K562 (cell line): ENCODE measurements around the gene C16orf95. TPM values are rescaled to one million over a fixed set of nuclear protein-coding genes. Genes with fewer than 3 reads are reported as not detected.

Source experiments
- ATAC-seq: fragments of 200-7000 bp; cut with Tn5 transposase; 3 replicates; pipeline ENCODE4 v1.9.1; 2020; ENCODE audit warnings: moderate library complexity
- BruUV-seq: library from RNA; stranded (reverse); fragments of 400-500 nt; replicated peaks from 2 replicates; lab custom pipeline; 2021; lab: Mats Ljungman, UMichigan
- CTCF ChIA-PET: fragments of 300-600 bp; formaldehyde crosslinking; extraction: SDS; loops from one replicate; lab custom pipeline; 2021; ENCODE audit warnings: low intra/inter-chr PET ratio; lab: Yijun Ruan, JAX
- POLR2A ChIA-PET: fragments of 300-600, 350-650 bp; sonication (Branson Sonifier 250); formaldehyde crosslinking; extraction: SDS; loops from one replicate; lab custom pipeline; 2021; ENCODE audit warnings: antibody characterized with exemption, inconsistent platforms; lab: Yijun Ruan, JAX
- DNase-seq, 4 experiments: peaks; one replicate each; pipeline versions ENCODE4 v3.0.0 to v3.0.0-alpha.2; 2011 to 2018; ENCODE audit warnings: low spot score in 3 of 4, mixed read lengths in 3 of 4; ENCODE audit errors: extremely low read depth in 1 of 4
- FAIRE-seq: peaks from 2 replicates; lab custom pipeline; 2011; peaks lifted over from hg19 to GRCh38; lab: Jason Lieb, UNC
- H2AFZ ChIP-seq: 2 replicates; pipeline ENCODE4 v1.6.0; 2011; ENCODE audit warnings: low read depth, low read length, control low read depth, inconsistent platforms
- H3K27ac ChIP-seq: fragments of 200-600 bp; 3 replicates; pipeline ENCODE4 v1.8.0; 2011; ENCODE audit warnings: low read depth, mild to moderate bottlenecking, control low read depth, inconsistent platforms, low read length, moderate library complexity, mixed read lengths; ENCODE audit errors: extremely low read depth
- H3K27me3 ChIP-seq, 2 experiments: fragments of 300-600 bp in 1 of 2; 2 replicates in 1 of 2; 3 replicates in 1 of 2; pipeline versions ENCODE4 v1.6.0 to v1.8.0; 2011; ENCODE audit warnings: inconsistent platforms in 2 of 2, low read length in 2 of 2, mild to moderate bottlenecking in 1 of 2, mixed read lengths in 1 of 2, moderate library complexity in 1 of 2; ENCODE audit not compliant: control insufficient read depth in 2 of 2, insufficient read depth in 2 of 2
- H3K36me3 ChIP-seq: fragments of 300-600 bp; 3 replicates; pipeline ENCODE4 v1.8.0; 2011; ENCODE audit warnings: mild to moderate bottlenecking, low read length, inconsistent platforms; ENCODE audit not compliant: control insufficient read depth, insufficient read depth
- H3K4me1 ChIP-seq, 2 experiments: fragments of 200-600 bp in 1 of 2; replicated peaks in 1 of 2; 2 replicates in 1 of 2; 3 replicates in 1 of 2; pipeline versions ENCODE4 v1.5.1 to v1.8.0; 2011; ENCODE audit warnings: inconsistent platforms in 2 of 2, low read length in 2 of 2, mild to moderate bottlenecking in 1 of 2, mixed read lengths in 1 of 2, moderate library complexity in 1 of 2; ENCODE audit not compliant: control insufficient read depth in 2 of 2, insufficient read depth in 2 of 2
- H3K4me2 ChIP-seq: 2 replicates; pipeline ENCODE4 v1.6.1; 2011; ENCODE audit warnings: low read length, control low read depth, inconsistent platforms, mixed read lengths; ENCODE audit not compliant: insufficient read depth
- H3K4me3 ChIP-seq: fragments of 200-600 bp; sonication (generic), shearing (Covaris generic); 2 replicates; pipeline ENCODE4 v1.5.1; 2016; ENCODE audit warnings: control low read depth, inconsistent platforms
- H3K79me2 ChIP-seq: fragments of 200-600 bp; 3 replicates; pipeline ENCODE4 v1.8.0; 2011; ENCODE audit warnings: low read length, inconsistent platforms; ENCODE audit not compliant: control insufficient read depth, insufficient read depth
- H3K9ac ChIP-seq, 2 experiments: 2 replicates each; pipeline versions ENCODE4 v1.6.0 to v1.6.1; 2011; ENCODE audit warnings: low read depth in 2 of 2, low read length in 2 of 2, control low read depth in 1 of 2, inconsistent platforms in 1 of 2, mild to moderate bottlenecking in 1 of 2, mixed read lengths in 1 of 2; ENCODE audit not compliant: insufficient read depth in 1 of 2
- H3K9me1 ChIP-seq: one replicate; pipeline ENCODE4 v1.6.0; 2011; ENCODE audit warnings: inconsistent platforms, mild to moderate bottlenecking, low read length, moderate library complexity; ENCODE audit not compliant: control insufficient read depth, insufficient read depth
- H3K9me3 ChIP-seq: replicated peaks from 2 replicates; pipeline ENCODE4 v1.5.1; 2011; ENCODE audit warnings: low read depth, low read length, inconsistent platforms; ENCODE audit not compliant: control insufficient read depth, insufficient read depth
- H4K20me1 ChIP-seq: replicated peaks from 2 replicates; pipeline ENCODE4 v1.6.1; 2011; ENCODE audit warnings: low read length, inconsistent platforms, mixed read lengths; ENCODE audit not compliant: control insufficient read depth, insufficient read depth
- JUND ChIP-seq, 2 experiments: IDR thresholded peaks; 2 replicates in 1 of 2; 3 replicates in 1 of 2; pipeline ENCODE4 v1.6.1; 2011; ENCODE audit warnings: borderline replicate concordance in 2 of 2, low read depth in 2 of 2, low read length in 2 of 2, improper control_type of control experiment in 1 of 2, missing biosample characterization in 1 of 2, missing genetic modification characterization in 1 of 2, missing genetic modification reagents in 1 of 2
- POLR2G ChIP-seq: fragments of 200-400 bp; formaldehyde crosslinking; IDR thresholded peaks from 2 replicates; pipeline ENCODE4 v1.6.1; 2017; ENCODE audit warnings: low read depth, mild to moderate bottlenecking, antibody characterized with exemption, low read length, moderate library complexity
- RBM22 ChIP-seq: fragments of 200-400 bp; formaldehyde crosslinking; IDR thresholded peaks from 2 replicates; pipeline ENCODE4 v1.6.1; 2018; ENCODE audit warnings: low read length, low read depth; ENCODE audit not compliant: poor library complexity, severe bottlenecking
- ZNF584 ChIP-seq: fragments of 200-800 bp; sonication (Bioruptor generic); IDR thresholded peaks from 2 replicates; pipeline ENCODE4 v1.6.1; 2016; ENCODE audit warnings: low read depth, mild to moderate bottlenecking, missing genetic modification characterization, missing compliant biosample characterization
- WGBS: fragments of 100-300 bp; shearing (Covaris generic); methylation state at CpG from one replicate; pipeline ENCODE4 v1.1.6; 2016; ENCODE audit warnings: low coverage, mixed read lengths; ENCODE audit not compliant: insufficient coverage; ENCODE audit errors: missing lambda C conversion rate; 5-methylcytosine and 5-hydroxymethylcytosine counted together
- in situ Hi-C: fragments of 300-500 bp; cut with MboI; formaldehyde crosslinking; loops from 4 replicates; pipeline ENCODE4 v1.15.0; 2018; ENCODE audit warnings: inconsistent platforms, mixed read lengths
- intact Hi-C: fragments of 100-400 bp; cut with micrococcal nuclease; formaldehyde crosslinking; loops from 2 replicates; pipeline ENCODE4 v1.14.2; 2022
- polyA plus RNA-seq, 8 experiments: library from polyadenylated mRNA; depleted of rRNA in 4 of 8; stranded (reverse) in 5 of 8; unstranded in 3 of 8; fragments of >200 nt; fragmentation: Nextera tagmentation in 2 of 8; fragmentation: Illumina TruSeq in 1 of 8; extraction: Ambion mirVana in 2 of 8; extraction: Trizol in 1 of 8; gene quantifications; 2 replicates each; pipeline versions ENCODE4 v1.2.1 to v1.2.3, GENCODE V29; 2011 to 2014; ENCODE audit warnings: inconsistent platforms in 1 of 8, missing spikeins in 1 of 8
- total RNA-seq, 7 experiments: library from RNA; depleted of rRNA in 6 of 7; stranded (reverse); fragments of >200 nt in 6 of 7; fragmentation: Illumina TruSeq in 2 of 7; extraction: Trizol in 2 of 7; gene quantifications; 2 replicates each; pipeline versions ENCODE4 v1.2.1 to v1.2.3, GENCODE V29; 2011 to 2021; ENCODE audit warnings: low replicate concordance in 1 of 7

C16orf95 gene
- total and polyA plus RNA-seq, 9 of the 15 experiments (the other 6 are each of a cell fraction or from before 2014, with no cell fraction given) = 6.5 to 20.5 (median 9.4) TPM

DNA sequence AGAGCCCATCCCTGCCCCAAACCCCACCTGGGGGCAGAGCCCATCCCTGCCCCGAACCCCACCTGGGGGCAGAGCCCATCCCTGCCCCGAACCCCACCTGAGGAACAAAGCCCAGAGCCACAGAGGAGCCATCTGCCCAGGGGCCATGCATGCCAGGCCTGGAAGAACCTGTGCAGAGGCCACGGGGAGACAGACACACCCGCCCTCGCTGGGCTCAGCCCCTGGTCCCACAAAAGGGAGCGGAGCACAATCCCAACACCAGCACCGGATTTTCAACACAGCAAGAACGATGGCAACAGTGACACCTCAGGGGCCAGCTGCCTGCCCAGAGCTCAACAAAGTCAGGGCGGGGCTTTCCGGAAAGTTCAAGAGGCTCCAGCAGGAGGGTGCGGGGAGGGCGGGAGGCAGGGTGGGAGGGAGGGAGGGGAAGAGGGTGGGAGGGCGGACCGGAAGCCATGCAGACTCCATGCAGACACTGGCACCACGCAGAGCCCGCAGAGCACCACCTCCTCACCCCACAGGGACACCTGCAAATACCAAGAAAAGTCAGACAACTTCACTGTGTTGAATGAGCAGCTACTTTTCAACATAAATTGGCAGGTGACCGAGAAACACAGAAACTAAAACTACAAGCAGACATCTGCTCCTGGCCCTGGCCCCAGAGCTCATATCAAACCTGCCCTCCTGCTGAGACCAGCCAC is 27.9 kb upstream of the C16orf95 start:
- intact Hi-C loops = no loop called here
- 89% methylated on average over 12 of the region's 17 CpGs for WGBS

GRCh38 chr16:87344165-87344930 is 27.2 kb upstream of the C16orf95 start:
- CTCF ChIA-PET = no interaction called here
- POLR2A ChIA-PET = interaction anchor here (1.2 kb wide), 1 partner anchor 10 kb away, joined by 7 read pairs; no protein-coding TSS in a partner anchor
- Histone ChIP-seq H3K79me2 (peaks cover 2% of the 10 kb centered on the region; the same call in 2 of the 3 replicates), H3K9me1 (peaks cover 5% of the 10 kb centered on the region), H4K20me1 (peaks cover 1% of the 10 kb centered on the region), H3K27ac (no peak overlapping the region), H3K27me3 (no peaks in the 10 kb centered on the region), H2AFZ (no peak overlapping the region), H3K9ac (no peak overlapping the region), H3K4me1 (peaks cover 0 to 26% of the 10 kb centered on the region in 2 experiments; a peak in 1 of 5 replicates)
- no TSS peak for BruUV-seq
- in situ Hi-C loops = no loop called here
- ATAC-seq (no peak), FAIRE-seq (no peak), DNase-seq (no peak)
- TF ChIP-seq POLR2G (peak; percentile 7; the same call in 1 of the 2 replicates), ZNF584 (CRISPR knock-in tag) (no peak)
- TF ChIP-seq, all 486 proteins: peak for 1
- Histone ChIP-seq H3K4me3 (no peak overlapping the region), H3K4me2 (no peak overlapping the region), H3K9me3 (no peaks in the 10 kb centered on the region), H3K36me3 (peaks cover 77% of the 10 kb centered on the region; the same call in 2 of the 3 replicates)
- 92% methylated on average over 24 of the region's 34 CpGs for WGBS
- intact Hi-C loops = no loop called here

More for the DNA sequence above, 27.9 kb upstream of the C16orf95 start:
- H3K9ac ChIP-seq = no peak overlapping the region
- in situ Hi-C loops = no loop called here
- no TSS peak for BruUV-seq
- DNase-seq (no peak), FAIRE-seq (no peak), ATAC-seq (no peak)
- peaks cover 2% of the 10 kb centered on the region; the same call in 2 of the 3 replicates for H3K79me2 ChIP-seq
- H3K27me3 ChIP-seq = no peaks in the 10 kb centered on the region
- POLR2A ChIA-PET = interaction anchor here (0.6 to 1.2 kb wide), 2 partner anchors 10 to 128 kb away, joined by 3 to 7 read pairs; no protein-coding TSS in a partner anchor
- H3K4me2 ChIP-seq = no peak overlapping the region
- no peaks in the 10 kb centered on the region; the same call in 1 of the 2 replicates for H4K20me1 ChIP-seq
- peaks cover 71% of the 10 kb centered on the region; the same call in 2 of the 3 replicates for H3K36me3 ChIP-seq
- peak; percentile 32 for TF ChIP-seq RBM22
- TF ChIP-seq JUND (IDR thresholded peaks at IDR 0.05; ENCODE audit: borderline replicate concordance, low read depth, low read length) = no peak
- TF ChIP-seq JUND (tag; IDR thresholded peaks at IDR 0.05; ENCODE audit: borderline replicate concordance, low read depth, low read length) = no peak
- no peak overlapping the region for H2AFZ ChIP-seq
- no peaks in the 10 kb centered on the region for H3K9me3 ChIP-seq
- CTCF ChIA-PET = no interaction called here
- H3K4me3 ChIP-seq = no peak overlapping the region
- peaks cover 0 to 23% of the 10 kb centered on the region in 2 experiments; a peak in 1 of 5 replicates for H3K4me1 ChIP-seq
- H3K27ac ChIP-seq = no peak overlapping the region
- peaks cover 5% of the 10 kb centered on the region for H3K9me1 ChIP-seq
